PC-3 (cell line): Measurements from ENCODE around the gene NFATC1.

Experiments used
- CTCF ChIP-seq: fragments of 300-600 bp; sonication (generic); conservative IDR thresholded peaks from 2 replicates; pipeline ENCODE4 v1.5.1; 2017; ENCODE audit warnings: antibody characterized with exemption, low read depth, mild to moderate bottlenecking, low read length
- EZH2 ChIP-seq: fragments of 300-600 bp; sonication (generic); IDR thresholded peaks from one replicate; pipeline ENCODE4 v1.6.1; 2017; ENCODE audit warnings: antibody characterized with exemption, mild to moderate bottlenecking, low read length; ENCODE audit not compliant: unreplicated experiment

GRCh38 chr18:79418642-79419041, 22.9 kb downstream of the NFATC1 start:
- TF ChIP-seq CTCF (no peak), EZH2 (no peak)
